Liver (tissue), 3 donors: ENCODE results near the gene NUDT4.

Source experiments
- ATF3 ChIP-seq: IDR thresholded peaks from 2 replicates; pipeline ENCODE4 v1.6.1; 2016; ENCODE audit warnings: antibody characterized with exemption
- EGR1 ChIP-seq, 2 donors: IDR thresholded peaks; 2 replicates each; pipeline ENCODE4 v1.6.1; 2016 to 2018; ENCODE audit warnings: antibody characterized with exemption in 2 of 2, low read depth in 2 of 2
- GABPA ChIP-seq, 2 donors: IDR thresholded peaks in 1 of 2; conservative IDR thresholded peaks in 1 of 2; 2 replicates each; pipeline ENCODE4 v1.6.1; 2016; ENCODE audit warnings: antibody characterized with exemption in 2 of 2, mild to moderate bottlenecking in 1 of 2, moderate library complexity in 1 of 2
- HNF4A ChIP-seq, 2 donors: conservative IDR thresholded peaks; 2 replicates each; pipeline ENCODE4 v1.6.1; 2016; ENCODE audit warnings: antibody characterized with exemption in 2 of 2, mild to moderate bottlenecking in 2 of 2
- JUND ChIP-seq, 2 donors: IDR thresholded peaks; 2 replicates each; pipeline ENCODE4 v1.6.1; 2016; ENCODE audit warnings: antibody characterized with exemption in 2 of 2
- MAX ChIP-seq: IDR thresholded peaks from 2 replicates; pipeline ENCODE4 v1.6.1; 2016; ENCODE audit warnings: antibody characterized with exemption
- NR2F2 ChIP-seq: IDR thresholded peaks from 2 replicates; pipeline ENCODE4 v1.6.1; 2016; ENCODE audit warnings: antibody characterized with exemption
- RAD21 ChIP-seq, 2 donors: IDR thresholded peaks; 2 replicates each; pipeline ENCODE4 v1.6.1; 2016; ENCODE audit warnings: antibody characterized with exemption in 2 of 2, mild to moderate bottlenecking in 2 of 2
- TAF1 ChIP-seq: conservative IDR thresholded peaks from 2 replicates; pipeline ENCODE4 v1.6.1; 2016; ENCODE audit warnings: antibody characterized with exemption, mild to moderate bottlenecking
- YY1 ChIP-seq: IDR thresholded peaks from 2 replicates; pipeline ENCODE4 v1.6.1; 2016; ENCODE audit warnings: antibody characterized with exemption, mild to moderate bottlenecking
- TF ChIP-seq, protein P1 (sequence below): fragments of 150-350 bp; IDR thresholded peaks from 2 replicates; pipeline ENCODE4 v1.5.1; 2017; ENCODE audit warnings: improper control_type of control experiment, low read depth, low read length; ENCODE audit not compliant: missing input control
- TF ChIP-seq, protein P2 (sequence below): IDR thresholded peaks from 2 replicates; pipeline ENCODE4 v1.6.1; 2016; ENCODE audit warnings: antibody characterized with exemption, mild to moderate bottlenecking
- TF ChIP-seq, protein P3 (sequence below): IDR thresholded peaks from 2 replicates; pipeline ENCODE4 v1.6.1; 2016; ENCODE audit warnings: antibody characterized with exemption
- donor health status: healthy.
- donor health status: healthy.

DNA sequence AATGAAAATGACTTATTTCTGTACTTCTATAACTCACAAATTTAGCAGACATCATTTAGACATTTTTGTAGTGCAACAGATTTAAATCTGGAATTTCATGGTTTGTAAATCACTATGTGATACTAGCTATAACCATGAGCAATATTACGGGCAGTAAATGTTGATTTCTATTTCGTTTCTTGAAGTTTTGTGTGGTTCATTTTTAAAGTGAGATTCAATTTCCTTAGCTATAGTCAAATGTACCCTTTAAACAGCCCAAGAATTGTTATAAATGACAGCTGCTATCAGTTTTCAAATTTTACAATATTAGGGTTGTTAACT, 30.2 kb downstream of the NUDT4 start:
- TF ChIP-seq, protein P1, sequence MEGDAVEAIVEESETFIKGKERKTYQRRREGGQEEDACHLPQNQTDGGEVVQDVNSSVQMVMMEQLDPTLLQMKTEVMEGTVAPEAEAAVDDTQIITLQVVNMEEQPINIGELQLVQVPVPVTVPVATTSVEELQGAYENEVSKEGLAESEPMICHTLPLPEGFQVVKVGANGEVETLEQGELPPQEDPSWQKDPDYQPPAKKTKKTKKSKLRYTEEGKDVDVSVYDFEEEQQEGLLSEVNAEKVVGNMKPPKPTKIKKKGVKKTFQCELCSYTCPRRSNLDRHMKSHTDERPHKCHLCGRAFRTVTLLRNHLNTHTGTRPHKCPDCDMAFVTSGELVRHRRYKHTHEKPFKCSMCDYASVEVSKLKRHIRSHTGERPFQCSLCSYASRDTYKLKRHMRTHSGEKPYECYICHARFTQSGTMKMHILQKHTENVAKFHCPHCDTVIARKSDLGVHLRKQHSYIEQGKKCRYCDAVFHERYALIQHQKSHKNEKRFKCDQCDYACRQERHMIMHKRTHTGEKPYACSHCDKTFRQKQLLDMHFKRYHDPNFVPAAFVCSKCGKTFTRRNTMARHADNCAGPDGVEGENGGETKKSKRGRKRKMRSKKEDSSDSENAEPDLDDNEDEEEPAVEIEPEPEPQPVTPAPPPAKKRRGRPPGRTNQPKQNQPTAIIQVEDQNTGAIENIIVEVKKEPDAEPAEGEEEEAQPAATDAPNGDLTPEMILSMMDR, result no peak
- TF ChIP-seq, protein P2, sequence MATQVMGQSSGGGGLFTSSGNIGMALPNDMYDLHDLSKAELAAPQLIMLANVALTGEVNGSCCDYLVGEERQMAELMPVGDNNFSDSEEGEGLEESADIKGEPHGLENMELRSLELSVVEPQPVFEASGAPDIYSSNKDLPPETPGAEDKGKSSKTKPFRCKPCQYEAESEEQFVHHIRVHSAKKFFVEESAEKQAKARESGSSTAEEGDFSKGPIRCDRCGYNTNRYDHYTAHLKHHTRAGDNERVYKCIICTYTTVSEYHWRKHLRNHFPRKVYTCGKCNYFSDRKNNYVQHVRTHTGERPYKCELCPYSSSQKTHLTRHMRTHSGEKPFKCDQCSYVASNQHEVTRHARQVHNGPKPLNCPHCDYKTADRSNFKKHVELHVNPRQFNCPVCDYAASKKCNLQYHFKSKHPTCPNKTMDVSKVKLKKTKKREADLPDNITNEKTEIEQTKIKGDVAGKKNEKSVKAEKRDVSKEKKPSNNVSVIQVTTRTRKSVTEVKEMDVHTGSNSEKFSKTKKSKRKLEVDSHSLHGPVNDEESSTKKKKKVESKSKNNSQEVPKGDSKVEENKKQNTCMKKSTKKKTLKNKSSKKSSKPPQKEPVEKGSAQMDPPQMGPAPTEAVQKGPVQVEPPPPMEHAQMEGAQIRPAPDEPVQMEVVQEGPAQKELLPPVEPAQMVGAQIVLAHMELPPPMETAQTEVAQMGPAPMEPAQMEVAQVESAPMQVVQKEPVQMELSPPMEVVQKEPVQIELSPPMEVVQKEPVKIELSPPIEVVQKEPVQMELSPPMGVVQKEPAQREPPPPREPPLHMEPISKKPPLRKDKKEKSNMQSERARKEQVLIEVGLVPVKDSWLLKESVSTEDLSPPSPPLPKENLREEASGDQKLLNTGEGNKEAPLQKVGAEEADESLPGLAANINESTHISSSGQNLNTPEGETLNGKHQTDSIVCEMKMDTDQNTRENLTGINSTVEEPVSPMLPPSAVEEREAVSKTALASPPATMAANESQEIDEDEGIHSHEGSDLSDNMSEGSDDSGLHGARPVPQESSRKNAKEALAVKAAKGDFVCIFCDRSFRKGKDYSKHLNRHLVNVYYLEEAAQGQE, result no peak
- TF ChIP-seq YY1, result no peak
- TF ChIP-seq RAD21 (IDR thresholded peaks at IDR 0.05), result no peak
- TF ChIP-seq JUND (IDR thresholded peaks at IDR 0.05), result no peak
- TF ChIP-seq, protein P3, sequence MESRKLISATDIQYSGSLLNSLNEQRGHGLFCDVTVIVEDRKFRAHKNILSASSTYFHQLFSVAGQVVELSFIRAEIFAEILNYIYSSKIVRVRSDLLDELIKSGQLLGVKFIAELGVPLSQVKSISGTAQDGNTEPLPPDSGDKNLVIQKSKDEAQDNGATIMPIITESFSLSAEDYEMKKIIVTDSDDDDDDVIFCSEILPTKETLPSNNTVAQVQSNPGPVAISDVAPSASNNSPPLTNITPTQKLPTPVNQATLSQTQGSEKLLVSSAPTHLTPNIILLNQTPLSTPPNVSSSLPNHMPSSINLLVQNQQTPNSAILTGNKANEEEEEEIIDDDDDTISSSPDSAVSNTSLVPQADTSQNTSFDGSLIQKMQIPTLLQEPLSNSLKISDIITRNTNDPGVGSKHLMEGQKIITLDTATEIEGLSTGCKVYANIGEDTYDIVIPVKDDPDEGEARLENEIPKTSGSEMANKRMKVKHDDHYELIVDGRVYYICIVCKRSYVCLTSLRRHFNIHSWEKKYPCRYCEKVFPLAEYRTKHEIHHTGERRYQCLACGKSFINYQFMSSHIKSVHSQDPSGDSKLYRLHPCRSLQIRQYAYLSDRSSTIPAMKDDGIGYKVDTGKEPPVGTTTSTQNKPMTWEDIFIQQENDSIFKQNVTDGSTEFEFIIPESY, result no peak
- no peak for TF ChIP-seq TAF1
- TF ChIP-seq GABPA (IDR thresholded peaks at IDR 0.05 in 1 of 2, conservative IDR thresholded peaks at IDR 0.05 in 1 of 2), result no peak
- TF ChIP-seq EGR1 (IDR thresholded peaks at IDR 0.05; ENCODE audit: low read depth in 2 of 2), result no peak
- no peak for TF ChIP-seq MAX
- no peak for TF ChIP-seq ATF3
- no peak for TF ChIP-seq NR2F2
- no peak for TF ChIP-seq HNF4A (conservative IDR thresholded peaks at IDR 0.05)
